Measurements from ENCODE around the gene PDZD8.

Gene PDZD8

GRCh38 chr10:117409549-117410305 lies 34.5 kb upstream of the PDZD8 start:
- TF ChIP-seq ZNF274 (IDR thresholded peaks at IDR 0.05; ENCODE audit: low read depth, low read length), result no peak
- H3K4me3 ChIP-seq (ENCODE audit: low read length), result no peak overlapping the region

- TF ChIP-seq ZNF274 (IDR thresholded peaks at IDR 0.05; ENCODE audit: low read depth, low read length), result no peak
- no peak overlapping the region for H3K4me3 ChIP-seq (ENCODE audit: low read length)
These were observed 33.5 kb upstream of the PDZD8 start for GRCh38 chr10:117408436-117409384.

DNA sequence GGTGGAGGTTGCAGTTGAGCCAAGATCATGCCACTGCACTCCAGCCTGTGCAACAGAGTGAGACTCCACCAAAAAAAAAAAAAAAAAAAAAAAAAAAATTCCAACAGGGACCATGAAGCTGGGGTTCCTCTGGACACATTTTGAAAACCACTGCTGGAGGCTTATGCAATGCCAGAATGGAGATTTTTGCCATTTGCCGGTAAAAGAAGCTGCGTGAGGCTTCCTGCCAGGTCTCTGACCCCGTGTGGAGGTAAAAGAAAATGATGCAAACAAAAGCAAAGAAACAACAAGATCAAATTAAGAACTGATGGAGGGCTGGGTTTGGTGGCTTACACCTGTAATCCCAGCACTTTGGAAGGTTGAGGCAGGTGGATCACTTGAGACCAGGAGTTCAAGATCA lies 30.5 kb upstream of the PDZD8 start:
- no peak overlapping the region for H3K4me3 ChIP-seq (ENCODE audit: low read length)
- no peak for TF ChIP-seq ZNF274 (IDR thresholded peaks at IDR 0.05; ENCODE audit: low read depth, low read length)

GRCh38 chr10:117400329-117400728 lies 25.1 kb upstream of the PDZD8 start:
- no peak for TF ChIP-seq ZNF274 (IDR thresholded peaks at IDR 0.05; ENCODE audit: low read depth, low read length)
- H3K4me3 ChIP-seq (ENCODE audit: low read length), result no peak overlapping the region

DNA sequence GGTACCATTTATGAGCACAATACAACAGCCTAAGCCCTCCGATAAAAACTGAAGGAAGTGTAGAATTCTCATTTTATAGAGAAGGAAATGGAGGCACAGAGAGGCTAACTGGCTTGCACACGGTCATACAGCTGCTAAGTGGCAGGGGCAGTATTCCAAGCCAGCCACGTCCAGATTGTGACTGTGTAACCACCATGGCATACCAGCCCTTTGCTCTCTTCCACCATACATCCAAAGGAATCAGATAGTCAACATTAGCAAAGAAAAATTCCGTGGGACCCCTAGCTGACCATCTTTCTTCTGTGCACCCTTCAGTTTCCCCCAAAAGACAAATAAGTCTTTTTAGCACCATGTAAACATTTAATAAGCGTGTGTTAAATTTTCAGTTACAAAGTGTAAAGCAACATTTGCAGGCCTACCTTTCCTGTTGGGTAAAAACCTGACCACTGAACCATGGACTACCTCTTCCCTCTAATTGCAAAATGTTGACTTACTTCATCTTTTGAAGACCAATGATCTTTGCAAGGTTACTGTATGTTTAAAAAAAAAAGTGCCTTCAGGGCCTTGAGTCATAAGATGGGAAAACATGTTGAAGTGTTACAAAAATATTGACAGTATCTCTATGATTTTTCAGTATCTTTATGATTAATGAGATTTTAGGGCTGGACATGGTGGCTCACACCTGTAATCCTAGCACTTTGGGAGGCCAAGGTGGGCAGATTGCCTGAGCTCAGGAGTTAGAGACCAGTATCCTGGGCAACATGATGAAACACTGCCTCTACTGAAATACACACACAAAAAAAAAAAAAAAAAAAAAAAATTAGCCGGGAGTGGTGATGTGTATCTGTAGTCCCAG lies 24.3 kb upstream of the PDZD8 start:
- H3K4me3 ChIP-seq (ENCODE audit: low read length), result no peak overlapping the region
- TF ChIP-seq ZNF274 (IDR thresholded peaks at IDR 0.05; ENCODE audit: low read depth, low read length), result no peak

GRCh38 chr10:117398029-117398428 lies 22.8 kb upstream of the PDZD8 start:
- no peak for TF ChIP-seq ZNF274 (IDR thresholded peaks at IDR 0.05; ENCODE audit: low read depth, low read length)
- H3K4me3 ChIP-seq (ENCODE audit: low read length), result no peak overlapping the region

GRCh38 chr10:117391436-117392205 lies 16.4 kb upstream of the PDZD8 start:
- H3K4me3 ChIP-seq (ENCODE audit: low read length), result no peak overlapping the region
- no peak for TF ChIP-seq ZNF274 (IDR thresholded peaks at IDR 0.05; ENCODE audit: low read depth, low read length)

DNA sequence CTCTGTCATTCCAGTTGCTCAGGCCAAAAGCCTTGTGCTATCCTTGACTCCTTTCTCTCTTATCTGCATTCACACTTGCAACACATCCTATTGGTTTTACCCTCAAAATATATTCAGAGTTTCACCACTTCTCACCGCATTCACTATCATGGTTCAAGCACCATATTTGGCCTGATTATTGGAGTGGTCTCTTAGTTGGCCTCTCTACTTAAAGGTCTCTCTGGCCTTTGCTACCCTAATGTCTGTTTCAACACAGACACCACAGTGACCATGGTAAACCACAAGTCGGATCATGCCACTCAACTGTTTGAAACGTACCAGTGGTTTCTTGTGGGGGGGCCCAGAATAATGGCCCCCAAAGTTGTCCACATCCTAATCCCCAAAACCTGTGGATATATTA lies 15.2 kb upstream of the PDZD8 start:
- H3K4me3 ChIP-seq (ENCODE audit: low read length), result no peak overlapping the region
- TF ChIP-seq ZNF274 (IDR thresholded peaks at IDR 0.05; ENCODE audit: low read depth, low read length), result no peak

DNA sequence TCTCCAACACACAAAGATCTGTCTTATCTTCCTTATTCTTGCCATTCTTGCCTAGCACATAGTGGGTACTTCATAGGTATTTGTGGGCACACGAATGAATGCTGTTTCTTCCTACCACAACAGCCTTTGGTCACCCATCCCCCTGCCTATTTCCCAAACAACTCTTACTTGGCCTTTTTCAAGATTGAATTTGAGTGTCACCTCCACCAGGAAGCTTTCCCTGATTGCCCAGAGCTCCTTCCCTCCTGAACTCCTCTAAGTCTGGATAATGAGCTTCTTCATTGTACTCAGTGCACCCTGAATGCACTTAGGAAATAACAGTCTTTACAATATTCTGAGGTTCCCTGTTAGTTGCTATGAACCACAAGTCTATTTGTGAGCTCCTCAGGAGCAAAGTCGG lies 11.6 kb upstream of the PDZD8 start:
- no peak overlapping the region for H3K4me3 ChIP-seq (ENCODE audit: low read length)
- TF ChIP-seq ZNF274 (IDR thresholded peaks at IDR 0.05; ENCODE audit: low read depth, low read length), result no peak

GRCh38 chr10:117382861-117383260 lies 7.6 kb upstream of the PDZD8 start:
- no peak for TF ChIP-seq ZNF274 (IDR thresholded peaks at IDR 0.05; ENCODE audit: low read depth, low read length)

GRCh38 chr10:117374506-117375359 lies 507 bp downstream of the PDZD8 start:
- H3K4me3 ChIP-seq (ENCODE audit: low read length), result peak overlapping the region; percentile 91
- no peak for TF ChIP-seq ZNF274 (IDR thresholded peaks at IDR 0.05; ENCODE audit: low read depth, low read length)

More at GRCh38 chr10:117382861-117383260, 7.6 kb upstream of the PDZD8 start:
- H3K4me3 ChIP-seq (ENCODE audit: low read length), result no peak overlapping the region

DNA sequence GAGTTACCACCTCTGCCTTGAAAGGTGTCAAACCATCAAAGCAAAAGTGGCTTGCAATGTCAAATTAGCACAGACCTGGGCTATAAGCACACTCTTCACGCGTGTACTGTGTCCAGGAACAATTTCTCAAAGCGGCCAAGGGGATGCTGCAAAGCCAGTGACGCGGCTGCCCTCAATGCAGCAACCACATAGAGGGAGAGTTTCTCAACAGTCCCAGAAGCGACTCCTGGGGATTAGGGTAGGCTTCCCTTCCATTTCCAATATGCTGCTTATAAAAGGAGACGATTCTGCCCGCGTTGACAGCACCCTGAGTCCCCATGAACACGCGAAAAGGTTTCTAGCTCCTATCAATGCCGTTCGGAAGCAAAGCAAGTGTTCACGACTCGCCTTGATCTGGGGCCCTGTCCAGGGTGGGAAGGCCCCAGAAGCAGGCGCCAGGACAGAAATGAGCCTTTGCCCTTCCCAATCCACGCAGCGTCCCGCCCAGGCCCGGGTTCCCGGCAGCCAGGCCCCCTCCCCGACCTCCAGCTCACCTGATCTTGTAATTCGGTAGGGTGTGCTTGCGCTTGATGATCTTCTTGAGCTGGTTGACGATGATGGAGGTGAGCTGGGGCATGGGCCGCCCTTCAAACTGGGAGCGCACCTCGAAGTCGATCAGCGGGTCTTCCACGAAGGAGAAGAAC lies 1.3 kb downstream of the PDZD8 start:
- peak overlapping the region; percentile 91 for H3K4me3 ChIP-seq (ENCODE audit: low read length)
- no peak for TF ChIP-seq ZNF274 (IDR thresholded peaks at IDR 0.05; ENCODE audit: low read depth, low read length)
